Ectodermal cell (in vitro differentiated cells): ENCODE measurements around the gene HNRNPF.
"Not testable (repeated sequence)": the region's sequence is repeated elsewhere in the genome, so short reads cannot be mapped to it uniquely, and the experiment has no call there.

Experiments
- H3K27ac ChIP-seq: 2 replicates; pipeline ENCODE4 v1.7.0; 2013; ENCODE audit warnings: mild to moderate bottlenecking, low read depth, low read length; ENCODE audit not compliant: insufficient read depth, poor library complexity, severe bottlenecking
- H3K27me3 ChIP-seq: 2 replicates; pipeline ENCODE4 v1.7.0; 2013; ENCODE audit warnings: mild to moderate bottlenecking, low read length; ENCODE audit not compliant: insufficient read depth, control insufficient read depth, poor library complexity, severe bottlenecking
- H3K36me3 ChIP-seq: one replicate; pipeline ENCODE4 v1.7.0; 2013; ENCODE audit warnings: low read length; ENCODE audit not compliant: control insufficient read depth, insufficient read depth
- H3K4me1 ChIP-seq: one replicate; pipeline ENCODE4 v1.7.0; 2013; ENCODE audit warnings: low read length; ENCODE audit not compliant: control insufficient read depth, insufficient read depth
- H3K4me3 ChIP-seq: 2 replicates; pipeline ENCODE4 v1.7.0; 2013; ENCODE audit warnings: low read depth, low read length, control low read depth; ENCODE audit not compliant: insufficient read depth
- H3K9me3 ChIP-seq: 2 replicates; pipeline ENCODE4 v1.7.0; 2013; ENCODE audit warnings: mild to moderate bottlenecking, low read length, moderate library complexity; ENCODE audit not compliant: control insufficient read depth
- WGBS, 2 experiments: methylation state at CpG; one replicate each; pipeline ENCODE4 v1.1.7; 2013; ENCODE audit warnings: missing lambda C conversion rate in 2 of 2; 5-methylcytosine and 5-hydroxymethylcytosine counted together

Gene HNRNPF

DNA sequence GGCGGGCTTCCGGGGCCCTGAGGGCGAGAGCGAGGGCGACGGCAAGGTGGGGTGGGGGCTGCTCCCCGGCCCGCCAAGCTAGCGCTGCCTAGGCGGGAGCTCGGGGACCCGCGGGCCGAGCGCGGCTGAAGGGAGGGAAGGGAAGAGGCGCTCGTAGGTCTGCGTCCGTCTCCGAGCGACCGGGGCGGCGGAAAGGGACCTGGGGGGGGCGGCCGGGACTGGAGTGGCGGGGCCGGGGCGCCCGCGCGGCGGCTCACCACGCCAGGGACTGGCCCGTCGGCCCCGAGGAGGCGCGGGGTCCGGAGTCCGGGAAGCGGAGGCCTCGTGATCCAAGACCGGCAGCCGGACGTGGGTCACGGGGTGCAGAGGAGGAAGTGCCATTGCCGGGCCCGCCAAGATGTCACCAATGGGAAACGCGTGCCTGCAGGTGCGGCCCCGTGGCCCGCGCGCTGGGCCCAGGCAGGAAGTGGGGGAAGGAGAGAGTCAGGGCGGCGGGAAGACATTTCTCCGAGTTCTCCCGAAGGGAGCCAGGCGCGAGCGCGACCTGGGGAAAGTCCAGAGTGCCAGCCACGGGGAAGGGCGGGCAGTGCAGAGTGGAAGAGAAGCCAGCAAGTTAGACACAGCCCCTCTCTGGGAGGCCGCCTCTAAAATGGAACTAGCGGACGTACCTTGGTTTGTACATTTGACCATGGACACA is 11.9 kb downstream of the HNRNPF start:
- Histone ChIP-seq H3K4me3 (peak overlapping the region; percentile 76), H3K4me1 (peaks cover 44% of the 10 kb centered on the region), H3K9me3 (no peaks in the 10 kb centered on the region), H3K36me3 (peaks cover 31% of the 10 kb centered on the region), H3K27ac (peak overlapping the region; percentile 92), H3K27me3 (no peaks in the 10 kb centered on the region)
- WGBS, 2 experiments = 1% methylated on average over 70 of the region's 70 CpGs

DNA sequence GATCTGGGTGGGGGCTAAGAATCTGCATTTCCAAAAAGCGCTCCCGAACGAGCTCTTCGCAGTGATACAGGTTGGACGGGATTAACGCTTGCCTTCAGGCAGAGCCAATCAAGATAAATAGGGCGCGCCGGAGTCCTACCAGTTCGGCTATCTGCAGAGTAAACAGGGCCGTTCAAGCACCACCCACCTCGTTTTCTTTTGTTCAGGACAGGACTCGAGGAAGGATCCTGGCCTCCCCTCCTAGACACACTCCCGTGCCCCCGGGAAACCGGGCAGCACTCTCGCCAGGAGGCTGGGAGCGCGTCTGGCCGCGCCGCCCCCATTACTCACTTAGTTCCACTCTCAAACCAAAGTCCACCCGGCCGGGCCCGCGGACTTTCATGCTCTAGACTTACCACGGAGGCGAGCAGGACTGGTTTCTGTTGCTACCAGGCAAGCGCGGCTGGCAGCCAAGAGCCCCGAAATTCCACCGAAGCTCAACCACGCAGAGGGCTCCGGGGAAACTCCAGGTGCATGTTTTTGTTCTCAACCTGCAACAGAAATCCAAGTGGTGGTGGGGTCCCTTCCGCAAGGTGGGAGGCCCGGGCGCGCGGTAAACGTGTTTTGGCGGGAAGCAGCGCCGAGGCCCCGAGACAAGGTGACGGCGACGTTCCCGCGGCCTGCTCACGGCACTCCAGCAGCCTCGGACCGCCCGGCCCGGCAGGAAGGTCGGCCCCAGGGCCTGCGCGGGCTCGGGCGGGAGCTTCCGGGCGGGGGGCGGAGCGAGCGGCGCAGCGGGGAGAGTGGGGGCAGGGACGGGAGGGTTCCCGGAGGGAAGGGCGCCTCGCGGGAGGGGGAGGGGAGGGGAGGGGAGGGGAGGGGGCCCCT is 12.7 kb downstream of the HNRNPF start:
- H3K27me3 ChIP-seq = no peaks in the 10 kb centered on the region
- peak overlapping the region; percentile 76 for H3K4me3 ChIP-seq
- peaks cover 38% of the 10 kb centered on the region for H3K36me3 ChIP-seq
- 0 to 1% methylated on average over 61 to 63 of the region's 71 CpGs for WGBS, 2 experiments
- peaks cover 37% of the 10 kb centered on the region for H3K4me1 ChIP-seq
- peak overlapping the region; percentile 92 for H3K27ac ChIP-seq
- no peaks in the 10 kb centered on the region for H3K9me3 ChIP-seq

DNA sequence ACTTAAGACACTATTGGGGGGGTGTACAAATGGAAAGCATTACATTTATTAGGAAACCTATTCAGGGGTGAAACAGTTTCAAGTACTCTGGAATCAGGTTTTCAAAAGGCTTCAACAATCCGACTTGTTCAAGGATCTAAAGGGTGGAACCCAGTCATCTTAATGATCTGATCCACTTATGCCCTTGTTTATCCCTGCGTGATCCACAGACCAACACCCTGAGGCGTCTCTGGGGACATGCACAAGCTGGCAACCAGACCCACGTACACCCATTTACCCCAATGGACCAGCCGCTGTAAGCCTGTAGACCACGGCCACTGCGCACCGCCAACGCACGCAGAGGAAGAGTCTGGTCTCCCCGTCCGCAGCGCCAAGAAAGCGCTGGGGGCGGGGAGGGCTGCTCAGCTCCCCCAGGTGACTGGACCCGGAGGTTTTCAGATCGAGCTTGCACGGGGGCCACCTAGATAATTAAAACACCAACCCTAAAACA is 13.4 kb downstream of the HNRNPF start:
- H3K9me3 ChIP-seq = no peaks in the 10 kb centered on the region
- peaks cover 40% of the 10 kb centered on the region for H3K36me3 ChIP-seq
- H3K4me3 ChIP-seq = peak overlapping the region; percentile 76
- peaks cover 37% of the 10 kb centered on the region for H3K4me1 ChIP-seq
- 3% methylated on average over 18 of the region's 18 CpGs for WGBS, 2 experiments
- peak overlapping the region; percentile 92 for H3K27ac ChIP-seq
- no peaks in the 10 kb centered on the region for H3K27me3 ChIP-seq

DNA sequence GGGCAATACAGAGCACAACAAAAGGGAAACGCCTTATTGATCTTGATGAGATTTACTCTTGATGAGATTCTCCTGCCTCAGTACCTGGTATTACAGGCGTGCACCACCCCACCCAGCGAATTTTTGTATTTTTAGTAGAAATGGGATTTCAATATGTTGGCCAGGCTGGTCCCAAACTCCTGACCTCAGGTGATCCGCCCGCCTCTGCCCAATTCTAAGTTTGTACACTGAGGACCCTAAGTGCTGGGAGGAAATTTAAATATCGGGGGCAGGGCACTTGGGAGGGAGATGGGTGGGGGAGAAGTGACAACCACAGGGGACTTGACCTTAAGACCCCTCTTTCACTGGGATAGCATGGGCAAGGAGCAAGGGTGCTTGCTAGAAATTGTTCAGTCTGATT is 14.1 kb downstream of the HNRNPF start:
- Histone ChIP-seq H3K27ac (no peak overlapping the region), H3K27me3 (no peaks in the 10 kb centered on the region), H3K4me1 (peaks cover 37% of the 10 kb centered on the region), H3K9me3 (no peaks in the 10 kb centered on the region), H3K36me3 (peaks cover 39% of the 10 kb centered on the region), H3K4me3 (peak overlapping the region; percentile 76)
- WGBS, 2 experiments = 89 to 90% methylated on average over 6 of the region's 6 CpGs

DNA sequence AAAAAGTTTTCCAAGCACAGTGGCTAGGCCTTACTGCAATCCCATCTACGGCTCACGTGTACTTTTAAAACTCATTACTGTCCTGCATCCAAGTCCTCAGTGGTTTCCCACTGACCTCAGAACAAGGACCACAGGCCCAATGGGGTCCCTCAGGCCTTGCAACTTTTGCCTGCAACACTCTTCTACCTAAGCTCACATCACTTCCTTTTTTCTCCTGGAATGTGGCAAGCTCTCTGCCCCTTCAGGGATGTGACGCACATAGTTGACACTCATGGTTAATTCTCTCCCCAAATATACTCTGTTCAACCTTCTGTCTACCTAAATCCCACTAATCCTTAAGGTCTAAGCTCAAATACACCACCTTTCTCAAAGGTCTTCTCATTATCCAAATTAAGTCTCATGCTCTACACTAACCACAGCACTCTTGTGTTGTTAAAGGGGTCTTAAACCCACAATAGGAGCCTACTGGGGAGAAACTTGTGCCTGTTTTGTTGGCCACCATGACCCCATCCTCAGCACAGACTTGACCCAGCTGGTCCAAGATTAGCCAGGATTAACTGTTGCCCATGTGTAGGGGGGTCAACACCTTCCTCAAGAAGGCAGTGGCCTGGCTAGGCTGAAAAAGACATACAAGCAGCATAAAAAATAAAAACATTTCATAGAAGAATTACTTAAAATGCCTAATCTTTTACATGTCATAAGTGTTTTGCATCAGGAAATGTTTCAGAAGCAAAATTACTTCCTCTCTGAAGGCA is 15.2 kb downstream of the HNRNPF start:
- no peak overlapping the region for H3K4me3 ChIP-seq
- no peaks in the 10 kb centered on the region for H3K27me3 ChIP-seq
- 93 to 94% methylated on average over 3 of the region's 3 CpGs for WGBS, 2 experiments
- peaks cover 29% of the 10 kb centered on the region for H3K4me1 ChIP-seq
- H3K36me3 ChIP-seq = peaks cover 45% of the 10 kb centered on the region
- H3K9me3 ChIP-seq = no peaks in the 10 kb centered on the region
- H3K27ac ChIP-seq = no peak overlapping the region

DNA sequence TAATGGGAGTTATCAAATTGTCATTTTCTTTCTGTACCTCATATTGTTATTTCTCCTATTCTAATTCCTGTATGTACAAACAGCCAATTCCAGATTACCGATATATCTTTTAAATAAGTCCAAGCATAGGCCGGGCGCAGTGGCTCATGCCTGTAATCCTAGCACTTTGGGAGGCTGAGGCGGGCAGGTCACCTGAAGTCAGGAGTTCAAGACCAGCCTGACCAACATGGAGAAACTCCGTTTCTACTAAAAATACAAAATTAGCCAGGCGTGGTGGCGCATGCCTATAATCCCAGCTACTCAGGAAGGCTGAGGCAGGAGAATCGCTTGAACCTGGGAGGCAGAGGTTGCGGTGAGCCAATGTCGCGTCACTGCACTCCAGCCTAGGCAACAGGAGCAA is 15.8 kb downstream of the HNRNPF start:
- not testable (repeated sequence) for H3K9me3 ChIP-seq, H3K27me3 ChIP-seq, H3K27ac ChIP-seq, H3K4me3 ChIP-seq
- H3K36me3 ChIP-seq = peaks cover 51% of the 10 kb centered on the region
- peaks cover 25% of the 10 kb centered on the region for H3K4me1 ChIP-seq
- WGBS, 2 experiments = 92 to 94% methylated on average over 11 of the region's 11 CpGs

DNA sequence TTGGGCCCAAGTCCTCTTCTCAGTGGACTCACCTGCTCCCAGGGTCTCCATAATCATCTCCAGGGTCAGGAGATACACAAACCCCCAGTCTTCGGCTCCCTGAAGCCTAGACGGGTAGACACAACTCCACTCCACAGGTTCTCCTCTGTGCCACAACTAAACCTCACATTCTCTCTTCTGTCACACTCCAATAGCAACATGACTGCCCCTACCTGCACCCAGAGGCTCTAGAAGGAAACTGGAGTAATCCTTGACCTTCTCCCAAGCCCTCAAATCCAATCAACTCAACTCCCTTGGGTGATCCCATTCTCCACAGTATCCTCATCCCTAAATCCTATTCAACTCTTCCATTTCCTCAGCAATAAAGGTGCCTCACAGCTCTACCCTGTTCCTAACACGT is 16.2 kb downstream of the HNRNPF start:
- H3K4me1 ChIP-seq = peaks cover 22% of the 10 kb centered on the region
- H3K9me3 ChIP-seq = no peaks in the 10 kb centered on the region
- H3K4me3 ChIP-seq = no peak overlapping the region
- WGBS, 2 experiments = 91 to 95% methylated on average over 3 of the region's 3 CpGs
- no peaks in the 10 kb centered on the region for H3K27me3 ChIP-seq
- H3K36me3 ChIP-seq = peaks cover 55% of the 10 kb centered on the region
- no peak overlapping the region for H3K27ac ChIP-seq

DNA sequence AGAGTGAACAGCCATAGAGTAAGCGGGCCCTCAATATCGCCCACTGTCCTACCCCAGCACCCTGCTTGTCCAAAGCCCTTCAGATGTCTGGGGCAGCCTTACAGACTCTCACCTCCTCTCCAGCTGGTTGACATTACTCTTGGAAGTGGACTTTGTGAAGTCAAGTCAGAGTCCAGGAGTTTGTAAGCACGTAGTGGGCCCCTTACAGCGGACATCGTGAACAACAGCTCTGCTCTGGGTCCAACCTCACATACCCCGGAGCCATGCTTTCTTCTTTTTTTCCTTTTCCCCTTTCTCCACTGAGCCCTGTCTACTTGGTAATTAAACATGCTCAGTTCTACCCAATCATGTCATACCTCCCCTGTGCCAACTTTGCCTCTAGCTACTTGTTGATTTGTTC is 17.5 kb downstream of the HNRNPF start:
- no peaks in the 10 kb centered on the region for H3K9me3 ChIP-seq
- H3K4me3 ChIP-seq = no peak overlapping the region
- H3K36me3 ChIP-seq = peaks cover 68% of the 10 kb centered on the region
- 93 to 97% methylated on average over 6 of the region's 6 CpGs for WGBS, 2 experiments
- H3K27ac ChIP-seq = no peak overlapping the region
- H3K4me1 ChIP-seq = peaks cover 19% of the 10 kb centered on the region
- no peaks in the 10 kb centered on the region for H3K27me3 ChIP-seq

DNA sequence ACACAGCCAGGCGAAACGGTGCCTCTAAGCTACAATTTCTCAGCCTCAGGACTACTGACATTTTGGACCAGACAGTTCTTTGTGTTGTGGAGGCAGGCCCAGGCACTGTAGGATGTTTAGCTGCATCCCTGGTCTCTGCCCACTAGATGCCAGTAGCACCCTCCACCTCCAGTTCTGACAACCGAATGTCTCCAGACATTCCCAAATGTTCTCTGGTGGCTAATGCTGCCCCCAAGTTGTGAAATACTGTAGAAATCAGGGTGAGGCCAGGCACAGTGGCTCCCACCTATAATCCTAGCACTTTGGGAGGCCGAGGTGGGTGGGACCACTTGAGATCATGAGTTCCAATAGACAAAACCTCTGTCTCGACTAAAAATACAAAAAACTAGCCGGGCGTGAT is 18.2 kb downstream of the HNRNPF start:
- 84 to 90% methylated on average over 7 of the region's 7 CpGs for WGBS, 2 experiments
- no peak overlapping the region for H3K27ac ChIP-seq
- peaks cover 19% of the 10 kb centered on the region for H3K4me1 ChIP-seq
- H3K9me3 ChIP-seq = no peaks in the 10 kb centered on the region
- H3K36me3 ChIP-seq = peaks cover 75% of the 10 kb centered on the region
- H3K4me3 ChIP-seq = no peak overlapping the region
- H3K27me3 ChIP-seq = no peaks in the 10 kb centered on the region

DNA sequence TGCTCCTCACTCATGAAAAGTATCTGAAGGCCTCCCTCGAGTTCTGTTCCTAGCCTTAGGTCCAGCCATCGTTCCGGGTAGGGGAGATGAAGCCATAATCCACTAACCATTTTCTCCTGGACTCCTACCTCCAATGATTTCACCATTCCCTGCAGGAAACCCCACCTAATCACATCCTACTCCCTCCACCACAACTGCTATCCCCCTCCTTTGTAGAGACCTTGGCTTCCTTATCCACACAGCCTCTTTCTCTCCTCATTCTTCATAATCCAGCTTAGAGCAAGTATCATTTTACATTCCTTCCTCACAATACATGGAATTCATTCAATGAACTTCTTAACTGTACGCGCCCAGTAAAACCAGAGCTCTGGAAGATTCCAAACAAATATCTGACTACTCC is 18.7 kb downstream of the HNRNPF start:
- Histone ChIP-seq H3K9me3 (no peaks in the 10 kb centered on the region), H3K27ac (no peak overlapping the region), H3K4me1 (peaks cover 17% of the 10 kb centered on the region), H3K36me3 (peaks cover 78% of the 10 kb centered on the region), H3K4me3 (no peak overlapping the region), H3K27me3 (no peaks in the 10 kb centered on the region)
- 95 to 98% methylated on average over 5 of the region's 5 CpGs for WGBS, 2 experiments
